HL-60 (cell line): Measurements from ENCODE around the gene TP53I11.

Experiments used
- DNase-seq, 2 experiments: peaks; one replicate each; pipeline ENCODE4 v3.0.0-alpha.2; 2010 to 2020; ENCODE audit warnings: low read depth in 1 of 2, low spot score in 1 of 2
- H3K27ac ChIP-seq: fragments of 250-450 bp; sonication (Bioruptor Pico); replicated peaks from 2 replicates; pipeline ENCODE4 v1.5.1; 2020; ENCODE audit warnings: mild to moderate bottlenecking, moderate library complexity
- H3K27me3 ChIP-seq: fragments of 250-450 bp; sonication (Bioruptor Pico); 2 replicates; pipeline ENCODE4 v1.5.1; 2021; ENCODE audit warnings: mild to moderate bottlenecking, moderate library complexity; ENCODE audit not compliant: insufficient read depth, poor library complexity, severe bottlenecking
- H3K4me3 ChIP-seq: replicated peaks from 2 replicates; pipeline ENCODE4 v1.5.1; 2011; ENCODE audit warnings: mild to moderate bottlenecking, control low read depth, low read length; ENCODE audit not compliant: insufficient read depth
- GABPA ChIP-seq: IDR thresholded peaks from 2 replicates; pipeline ENCODE4 v1.6.1; 2012; ENCODE audit warnings: low read depth
- POLR2AphosphoS5 ChIP-seq: IDR thresholded peaks from 2 replicates; pipeline ENCODE4 v1.6.1; 2012; ENCODE audit warnings: low read depth
- SPI1 ChIP-seq: IDR thresholded peaks from 2 replicates; pipeline ENCODE4 v1.6.1; 2012; ENCODE audit warnings: low read depth, mild to moderate bottlenecking, borderline replicate concordance
- TF ChIP-seq, protein P1 (sequence below): IDR thresholded peaks from 2 replicates; pipeline ENCODE4 v1.6.1; 2012; ENCODE audit warnings: low read depth; ENCODE audit not compliant: insufficient replicate concordance
- TF ChIP-seq, protein P2 (sequence below): IDR thresholded peaks from one replicate; pipeline ENCODE4 v1.5.1; 2011; ENCODE audit warnings: low read length, control low read depth, inconsistent platforms; ENCODE audit not compliant: insufficient read depth

Gene TP53I11

DNA sequence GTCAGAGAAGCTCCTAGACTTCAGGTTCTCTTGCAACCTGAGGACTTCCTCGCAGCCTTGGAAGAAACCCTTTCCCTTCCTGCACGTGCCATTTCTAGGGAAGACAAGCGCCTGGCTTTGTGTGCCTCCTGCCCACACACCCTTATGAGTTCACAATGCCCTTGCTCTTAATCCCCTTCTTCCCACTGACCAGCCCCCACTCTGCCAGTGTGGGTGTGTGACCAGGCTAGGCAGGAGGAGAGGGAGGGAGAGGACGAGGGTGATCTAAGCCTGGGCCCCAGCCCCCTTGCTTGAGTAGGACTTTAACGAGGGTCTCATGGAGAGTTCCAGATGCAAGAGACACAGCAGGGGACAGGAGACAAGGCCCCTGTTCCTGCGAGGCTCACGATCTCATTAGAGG is 30.2 kb downstream of the TP53I11 start:
- Histone ChIP-seq H3K27ac (no peak overlapping the region), H3K27me3 (no peaks in the 10 kb centered on the region), H3K4me3 (no peak overlapping the region)
- TF ChIP-seq GABPA (no peak), SPI1 (no peak), POLR2AphosphoS5 (no peak)
- TF ChIP-seq, protein P1, sequence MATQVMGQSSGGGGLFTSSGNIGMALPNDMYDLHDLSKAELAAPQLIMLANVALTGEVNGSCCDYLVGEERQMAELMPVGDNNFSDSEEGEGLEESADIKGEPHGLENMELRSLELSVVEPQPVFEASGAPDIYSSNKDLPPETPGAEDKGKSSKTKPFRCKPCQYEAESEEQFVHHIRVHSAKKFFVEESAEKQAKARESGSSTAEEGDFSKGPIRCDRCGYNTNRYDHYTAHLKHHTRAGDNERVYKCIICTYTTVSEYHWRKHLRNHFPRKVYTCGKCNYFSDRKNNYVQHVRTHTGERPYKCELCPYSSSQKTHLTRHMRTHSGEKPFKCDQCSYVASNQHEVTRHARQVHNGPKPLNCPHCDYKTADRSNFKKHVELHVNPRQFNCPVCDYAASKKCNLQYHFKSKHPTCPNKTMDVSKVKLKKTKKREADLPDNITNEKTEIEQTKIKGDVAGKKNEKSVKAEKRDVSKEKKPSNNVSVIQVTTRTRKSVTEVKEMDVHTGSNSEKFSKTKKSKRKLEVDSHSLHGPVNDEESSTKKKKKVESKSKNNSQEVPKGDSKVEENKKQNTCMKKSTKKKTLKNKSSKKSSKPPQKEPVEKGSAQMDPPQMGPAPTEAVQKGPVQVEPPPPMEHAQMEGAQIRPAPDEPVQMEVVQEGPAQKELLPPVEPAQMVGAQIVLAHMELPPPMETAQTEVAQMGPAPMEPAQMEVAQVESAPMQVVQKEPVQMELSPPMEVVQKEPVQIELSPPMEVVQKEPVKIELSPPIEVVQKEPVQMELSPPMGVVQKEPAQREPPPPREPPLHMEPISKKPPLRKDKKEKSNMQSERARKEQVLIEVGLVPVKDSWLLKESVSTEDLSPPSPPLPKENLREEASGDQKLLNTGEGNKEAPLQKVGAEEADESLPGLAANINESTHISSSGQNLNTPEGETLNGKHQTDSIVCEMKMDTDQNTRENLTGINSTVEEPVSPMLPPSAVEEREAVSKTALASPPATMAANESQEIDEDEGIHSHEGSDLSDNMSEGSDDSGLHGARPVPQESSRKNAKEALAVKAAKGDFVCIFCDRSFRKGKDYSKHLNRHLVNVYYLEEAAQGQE = no peak
- TF ChIP-seq, protein P2, sequence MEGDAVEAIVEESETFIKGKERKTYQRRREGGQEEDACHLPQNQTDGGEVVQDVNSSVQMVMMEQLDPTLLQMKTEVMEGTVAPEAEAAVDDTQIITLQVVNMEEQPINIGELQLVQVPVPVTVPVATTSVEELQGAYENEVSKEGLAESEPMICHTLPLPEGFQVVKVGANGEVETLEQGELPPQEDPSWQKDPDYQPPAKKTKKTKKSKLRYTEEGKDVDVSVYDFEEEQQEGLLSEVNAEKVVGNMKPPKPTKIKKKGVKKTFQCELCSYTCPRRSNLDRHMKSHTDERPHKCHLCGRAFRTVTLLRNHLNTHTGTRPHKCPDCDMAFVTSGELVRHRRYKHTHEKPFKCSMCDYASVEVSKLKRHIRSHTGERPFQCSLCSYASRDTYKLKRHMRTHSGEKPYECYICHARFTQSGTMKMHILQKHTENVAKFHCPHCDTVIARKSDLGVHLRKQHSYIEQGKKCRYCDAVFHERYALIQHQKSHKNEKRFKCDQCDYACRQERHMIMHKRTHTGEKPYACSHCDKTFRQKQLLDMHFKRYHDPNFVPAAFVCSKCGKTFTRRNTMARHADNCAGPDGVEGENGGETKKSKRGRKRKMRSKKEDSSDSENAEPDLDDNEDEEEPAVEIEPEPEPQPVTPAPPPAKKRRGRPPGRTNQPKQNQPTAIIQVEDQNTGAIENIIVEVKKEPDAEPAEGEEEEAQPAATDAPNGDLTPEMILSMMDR = no peak
- no peak for DNase-seq

DNA sequence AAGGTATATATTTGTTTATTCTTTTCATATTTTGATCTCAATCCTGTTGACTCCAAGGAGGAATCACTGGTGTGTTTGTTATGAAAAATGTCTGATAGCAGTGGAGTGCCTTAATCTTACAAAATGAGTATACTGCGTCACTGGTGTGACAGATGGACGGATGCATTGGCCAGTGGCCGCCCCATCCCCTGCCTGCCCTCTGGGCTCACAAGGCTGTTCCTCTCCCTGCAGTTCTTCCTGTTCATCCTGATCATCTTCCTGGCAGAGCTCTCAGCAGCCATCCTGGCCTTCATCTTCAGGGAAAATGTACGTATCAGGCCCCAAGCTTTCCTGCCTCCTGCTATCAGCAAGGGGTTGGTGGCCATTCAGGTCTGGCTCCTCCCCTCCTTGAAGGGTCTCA is 32.9 kb downstream of the TP53I11 start:
- TF ChIP-seq, protein P2 = no peak
- TF ChIP-seq GABPA (no peak), POLR2AphosphoS5 (no peak), SPI1 (no peak)
- TF ChIP-seq, protein P1 = no peak
- Histone ChIP-seq H3K27me3 (no peaks in the 10 kb centered on the region), H3K27ac (no peak overlapping the region), H3K4me3 (no peak overlapping the region)
- DNase-seq = no peak

DNA sequence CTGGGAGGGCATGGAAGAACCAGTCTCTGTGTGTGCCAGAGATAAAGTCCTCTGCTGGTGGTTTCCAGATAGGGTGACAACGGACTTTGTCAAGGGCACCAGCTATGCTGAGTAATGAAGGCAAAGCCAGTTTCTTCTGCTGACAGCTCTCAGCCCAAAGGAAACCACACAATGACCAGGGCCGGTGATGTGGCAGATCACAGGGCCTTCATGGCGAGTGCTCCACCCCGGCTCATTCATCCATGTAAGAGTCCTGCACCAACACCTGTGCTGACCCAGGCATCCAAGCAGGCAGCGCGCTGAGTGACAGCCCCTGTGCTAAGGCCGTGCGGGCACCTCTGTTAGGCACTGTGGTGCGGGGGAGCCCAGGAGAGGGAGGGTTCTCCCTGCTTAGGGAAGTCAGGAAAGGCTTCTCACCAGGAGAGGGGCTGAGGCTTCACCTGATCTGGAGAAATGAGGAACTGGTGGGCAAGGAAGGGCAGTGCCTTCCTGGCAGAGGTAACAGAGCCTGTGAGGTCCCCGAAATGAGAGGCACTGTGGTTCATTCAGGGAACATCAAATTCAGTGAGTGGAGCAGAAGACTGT is 33.8 kb downstream of the TP53I11 start:
- H3K27me3 ChIP-seq = peaks cover 2% of the 10 kb centered on the region
- peak in 1 of 2 experiments; percentile 16 for DNase-seq
- no peak overlapping the region for H3K27ac ChIP-seq
- TF ChIP-seq SPI1 = peak; percentile 61; the same call in 1 of the 2 replicates
- TF ChIP-seq, protein P1 = no peak
- no peak for TF ChIP-seq POLR2AphosphoS5
- no peak for TF ChIP-seq GABPA
- no peak overlapping the region for H3K4me3 ChIP-seq
